MCF 10A (cell line): ENCODE measurements around the gene STK4. TPM values are rescaled to one million over a fixed set of nuclear protein-coding genes. Genes with fewer than 3 reads are reported as not detected.
A peak's percentile ranks its signal among the peaks of the same experiment; 100 is the strongest.

Source experiments
- BruUV-seq: library from RNA; stranded (reverse); fragments of 400-500 nt; replicated peaks from 2 replicates; lab custom pipeline; 2021; lab: Mats Ljungman, UMichigan
- CTCF ChIA-PET: fragments of 300-600 bp; sonication (Branson Sonifier 250); formaldehyde crosslinking; extraction: SDS; loops from one replicate; lab custom pipeline; 2021; ENCODE audit warnings: antibody characterized with exemption, inconsistent platforms; lab: Yijun Ruan, JAX
- POLR2A ChIA-PET: fragments of 300-600, 350-650 bp; sonication (Branson Sonifier 250); formaldehyde crosslinking; extraction: SDS; loops from one replicate; lab custom pipeline; 2020; ENCODE audit warnings: antibody characterized with exemption, inconsistent platforms; lab: Yijun Ruan, JAX
- DNase-seq: peaks from one replicate; pipeline ENCODE4 v3.0.0-alpha.2; 2018; ENCODE audit not compliant: unreplicated experiment
- H3K27ac Mint-ChIP-seq: one replicate; pipeline ENCODE4 v1.8.0; 2022; ENCODE audit warnings: mild to moderate bottlenecking, low read depth, mixed read lengths; ENCODE audit not compliant: unreplicated experiment
- H3K27me3 Mint-ChIP-seq: one replicate; pipeline ENCODE4 v1.8.0; 2022; ENCODE audit warnings: mixed read lengths; ENCODE audit not compliant: insufficient read depth, unreplicated experiment
- H3K36me3 Mint-ChIP-seq: one replicate; pipeline ENCODE4 v1.8.0; 2022; ENCODE audit warnings: mild to moderate bottlenecking, moderate library complexity, mixed read lengths; ENCODE audit not compliant: insufficient read depth, unreplicated experiment
- H3K4me1 Mint-ChIP-seq: one replicate; pipeline ENCODE4 v1.8.0; 2022; ENCODE audit warnings: mixed read lengths; ENCODE audit not compliant: insufficient read depth, unreplicated experiment
- H3K4me3 Mint-ChIP-seq: one replicate; pipeline ENCODE4 v1.8.0; 2022; ENCODE audit warnings: mild to moderate bottlenecking, moderate library complexity, mixed read lengths; ENCODE audit not compliant: unreplicated experiment
- H3K9me3 Mint-ChIP-seq: one replicate; pipeline ENCODE4 v1.8.0; 2022; ENCODE audit warnings: mixed read lengths; ENCODE audit not compliant: unreplicated experiment
- CTCF ChIP-seq: fragments of 200-600 bp; IDR thresholded peaks from one replicate; pipeline ENCODE4 v1.8.0; 2022; ENCODE audit warnings: antibody characterized with exemption, mild to moderate bottlenecking; ENCODE audit not compliant: unreplicated experiment
- intact Hi-C: fragments of 100-400 bp; cut with micrococcal nuclease; formaldehyde crosslinking; loops from 2 replicates; pipeline ENCODE4 v1.14.1; 2022
- total RNA-seq: library from RNA; stranded (reverse); gene quantifications from 2 replicates; pipeline ENCODE4 v1.2.3, GENCODE V29; 2022

The STK4 gene
- total RNA-seq, 1 experiment from 2014 or later: 47.7 TPM

- BruUV-seq: no TSS peak
- peaks cover 68% of the 10 kb centered on the region for H3K36me3 Mint-ChIP-seq
- CTCF ChIA-PET: interaction anchor here (0.7 to 1.5 kb wide), 5 partner anchors 18 to 216 kb away, joined by 3 to 13 read pairs (median 5); no protein-coding TSS in a partner anchor
These were observed 111.2 kb downstream of the STK4 start for GRCh38 chr20:45077559-45077958.

GRCh38 chr20:45080867-45081624 lies 114.7 kb downstream of the STK4 start:
- peaks cover 57% of the 10 kb centered on the region for H3K36me3 Mint-ChIP-seq
- CTCF ChIA-PET: interaction anchor here (2.3 to 4.1 kb wide), 2 partner anchors 13 to 37 kb away, joined by 9 to 41 read pairs; no protein-coding TSS in a partner anchor
- H3K4me3 Mint-ChIP-seq: no peak overlapping the region
- POLR2A ChIA-PET: interaction anchor here (0.6 to 1.3 kb wide), 2 partner anchors 10 to 16 kb away, joined by 3 read pairs; no protein-coding TSS in a partner anchor
- H3K9me3 Mint-ChIP-seq: no peaks in the 10 kb centered on the region
- intact Hi-C loops: no loop called here
- BruUV-seq: no TSS peak
- H3K4me1 Mint-ChIP-seq: no peaks in the 10 kb centered on the region
- H3K27me3 Mint-ChIP-seq: no peaks in the 10 kb centered on the region
- no peak overlapping the region for H3K27ac Mint-ChIP-seq
- DNase-seq: peak; percentile 39
- TF ChIP-seq CTCF: peak; percentile 33

More at GRCh38 chr20:45077559-45077958, 111.2 kb downstream of the STK4 start:
- no peak for DNase-seq
- POLR2A ChIA-PET: interaction anchor here (1.0 to 1.3 kb wide), 2 partner anchors 9 to 67 kb away, joined by 3 read pairs; no protein-coding TSS in a partner anchor
- intact Hi-C loops: no loop called here
- Mint-ChIP-seq H3K9me3 (no peaks in the 10 kb centered on the region), H3K4me1 (no peaks in the 10 kb centered on the region), H3K27me3 (no peaks in the 10 kb centered on the region), H3K27ac (no peak overlapping the region), H3K4me3 (no peak overlapping the region)
- no peak for TF ChIP-seq CTCF

GRCh38 chr20:45082468-45082867 lies 116.2 kb downstream of the STK4 start:
- TF ChIP-seq CTCF: no peak
- no peak overlapping the region for H3K27ac Mint-ChIP-seq
- no peaks in the 10 kb centered on the region for H3K9me3 Mint-ChIP-seq
- intact Hi-C loops: no loop called here
- no TSS peak for BruUV-seq
- H3K4me1 Mint-ChIP-seq: peaks cover 6% of the 10 kb centered on the region
- POLR2A ChIA-PET: interaction anchor here (1.6 kb wide), 1 partner anchor 11 kb away, joined by 10 read pairs; no protein-coding TSS in a partner anchor
- H3K36me3 Mint-ChIP-seq: peaks cover 45% of the 10 kb centered on the region
- CTCF ChIA-PET: interaction anchor here (0.6 to 4.1 kb wide), 6 partner anchors 11 to 209 kb away, joined by 3 to 41 read pairs (median 4); no protein-coding TSS in a partner anchor
- DNase-seq: no peak
- no peaks in the 10 kb centered on the region for H3K27me3 Mint-ChIP-seq
- no peak overlapping the region for H3K4me3 Mint-ChIP-seq

GRCh38 chr20:45083127-45083526 lies 116.8 kb downstream of the STK4 start:
- Mint-ChIP-seq H3K36me3 (peaks cover 38% of the 10 kb centered on the region), H3K4me1 (peaks cover 13% of the 10 kb centered on the region), H3K27me3 (no peaks in the 10 kb centered on the region), H3K27ac (no peak overlapping the region), H3K9me3 (no peaks in the 10 kb centered on the region), H3K4me3 (no peak overlapping the region)
- no peak for TF ChIP-seq CTCF
- intact Hi-C loops: no loop called here
- CTCF ChIA-PET: interaction anchor here (0.9 to 4.1 kb wide), 6 partner anchors 11 to 208 kb away, joined by 3 to 41 read pairs (median 4); no protein-coding TSS in a partner anchor
- POLR2A ChIA-PET: interaction anchor here (0.6 to 1.6 kb wide), 3 partner anchors 12 to 682 kb away, joined by 3 to 10 read pairs (median 3); partner anchors contain the start of gene SLPI
- BruUV-seq: no TSS peak
- no peak for DNase-seq
